ENCODE measurements around the gene MBTPS1.

MBTPS1 gene

GRCh38 chr16:84098939-84099338 is 17.8 kb downstream of the MBTPS1 start:
- DNase-seq (ENCODE audit: low spot score), result no peak

GRCh38 chr16:84096447-84097005 is 20.2 kb downstream of the MBTPS1 start:
- DNase-seq (ENCODE audit: low spot score), result no peak

DNA sequence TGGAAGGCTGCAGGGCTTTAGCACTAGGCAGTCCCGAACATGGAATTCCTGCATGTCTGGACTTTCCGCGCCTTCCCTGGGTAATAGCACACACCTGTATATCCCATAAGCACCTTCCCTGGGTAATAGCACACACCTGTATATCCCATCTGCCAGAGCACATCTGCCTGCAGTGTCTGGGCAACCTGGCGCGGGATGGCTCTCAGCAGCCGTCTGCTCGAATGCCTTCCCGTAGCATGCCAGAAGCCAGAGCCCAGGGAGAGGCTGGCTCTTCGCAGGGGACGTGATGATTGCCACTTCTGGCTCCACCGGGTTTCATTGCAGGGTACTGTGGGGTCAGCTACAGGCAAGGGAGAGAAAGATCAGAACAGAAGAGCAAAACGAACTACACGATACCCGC is 21.3 kb downstream of the MBTPS1 start:
- no peak for DNase-seq (ENCODE audit: low spot score)

DNA sequence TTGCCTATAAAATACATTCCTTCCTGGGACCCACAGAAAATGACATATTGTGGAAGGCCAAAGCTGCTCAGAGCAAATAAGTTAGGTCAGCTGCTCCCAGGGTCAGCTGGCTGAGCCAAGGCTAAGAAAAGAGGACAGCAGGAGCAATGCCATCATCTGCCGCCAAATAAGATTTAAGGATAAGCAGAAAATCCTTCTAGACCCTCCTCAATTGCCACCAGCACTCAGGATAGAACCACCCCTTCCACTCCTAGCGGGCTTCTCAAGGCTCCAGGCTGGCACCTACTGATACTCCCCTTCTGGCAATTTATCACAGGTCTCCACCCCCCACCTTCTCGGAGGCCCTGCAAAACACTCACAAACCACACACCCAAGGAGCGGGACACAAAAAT is 22.9 kb downstream of the MBTPS1 start:
- DNase-seq (ENCODE audit: low spot score), result no peak

GRCh38 chr16:84093120-84093878 is 23.4 kb downstream of the MBTPS1 start:
- no peak for DNase-seq (ENCODE audit: low spot score)

- no peak for DNase-seq (ENCODE audit: low spot score)
Measured at GRCh38 chr16:84091460-84091859, 25.3 kb downstream of the MBTPS1 start.

DNA sequence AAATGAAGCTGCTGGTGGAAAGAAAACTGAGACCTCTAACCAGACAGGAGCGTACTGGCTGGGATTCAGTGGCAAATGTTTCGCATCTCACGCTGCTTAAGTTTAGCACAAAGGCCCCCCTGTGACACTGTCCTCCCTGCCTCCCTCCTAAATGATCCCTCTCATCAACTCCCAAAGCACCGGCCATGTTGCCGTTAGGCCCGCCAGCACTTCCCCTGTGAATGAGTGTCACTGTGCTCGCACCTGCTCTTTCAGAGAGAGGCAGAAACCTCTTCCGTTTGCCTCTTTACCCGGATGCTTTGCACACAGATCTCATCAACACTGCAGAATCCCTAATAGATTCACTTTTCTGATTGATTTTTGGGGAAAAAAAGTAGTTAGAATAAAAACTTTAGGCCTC is 26.5 kb downstream of the MBTPS1 start:
- DNase-seq (ENCODE audit: low spot score), result no peak

DNA sequence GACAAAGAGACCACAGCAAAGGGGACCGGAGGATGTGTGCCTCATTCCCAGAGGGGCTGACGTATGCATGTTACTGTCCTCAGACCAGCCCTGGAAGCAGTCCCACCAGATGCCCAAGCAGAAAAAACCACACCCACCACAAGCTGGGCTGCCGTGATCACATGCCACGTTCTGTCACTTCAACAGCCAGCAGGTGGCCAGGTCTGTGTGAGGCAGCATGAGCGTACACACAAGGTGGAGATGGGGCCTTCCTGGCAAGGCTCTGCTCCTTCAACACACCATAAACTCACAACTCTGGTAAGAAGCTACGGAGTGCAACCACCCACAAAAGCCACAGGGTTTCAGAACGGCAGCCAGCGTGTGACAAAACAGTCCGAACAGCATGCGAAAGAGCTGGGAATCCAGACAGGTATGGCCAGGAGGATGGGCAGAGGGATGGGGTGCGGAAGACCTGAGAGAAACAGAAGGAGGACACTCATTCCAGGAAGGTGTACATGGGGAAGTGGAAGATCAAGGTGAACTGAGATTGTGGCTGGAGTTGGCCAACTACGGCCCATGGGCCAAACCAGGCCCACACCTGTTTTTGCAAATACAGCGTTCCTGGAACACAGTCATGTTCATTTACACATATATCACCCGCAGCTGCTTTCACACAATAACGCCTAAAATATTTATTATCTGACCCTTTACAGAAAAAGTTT is 27.9 kb downstream of the MBTPS1 start:
- DNase-seq (ENCODE audit: low spot score), result no peak

DNA sequence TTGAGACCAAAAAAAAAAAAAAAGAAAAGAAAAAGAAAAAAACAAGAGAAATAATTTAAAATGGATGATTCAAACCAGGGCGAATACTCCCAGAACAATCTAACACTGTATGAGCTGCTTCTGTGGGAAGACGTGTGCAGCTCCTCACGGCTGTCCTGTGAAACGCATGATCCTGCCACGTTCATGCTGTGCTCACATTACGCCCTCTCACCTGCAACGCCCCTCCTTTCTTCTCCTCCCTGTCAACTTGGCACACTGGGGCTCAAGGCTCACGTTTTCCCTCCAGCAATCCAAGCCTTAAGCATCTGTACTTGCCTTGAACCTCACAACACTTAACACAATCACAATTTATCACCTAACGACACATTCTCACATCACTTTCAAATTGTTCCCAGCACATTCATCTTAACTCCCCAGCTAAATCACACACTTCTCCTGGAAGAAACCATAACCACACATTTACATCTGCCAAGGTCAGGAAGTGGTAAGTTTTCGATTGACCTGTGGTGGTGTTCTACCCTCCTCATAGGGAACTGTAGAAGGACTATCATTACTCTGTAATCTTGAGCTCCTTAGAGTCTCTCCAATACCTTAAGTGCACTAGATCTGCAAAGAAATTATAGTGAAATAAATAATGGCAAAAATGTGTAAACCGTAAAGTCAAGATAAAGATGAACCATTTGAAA is 29.1 kb downstream of the MBTPS1 start:
- no peak for DNase-seq (ENCODE audit: low spot score)

DNA sequence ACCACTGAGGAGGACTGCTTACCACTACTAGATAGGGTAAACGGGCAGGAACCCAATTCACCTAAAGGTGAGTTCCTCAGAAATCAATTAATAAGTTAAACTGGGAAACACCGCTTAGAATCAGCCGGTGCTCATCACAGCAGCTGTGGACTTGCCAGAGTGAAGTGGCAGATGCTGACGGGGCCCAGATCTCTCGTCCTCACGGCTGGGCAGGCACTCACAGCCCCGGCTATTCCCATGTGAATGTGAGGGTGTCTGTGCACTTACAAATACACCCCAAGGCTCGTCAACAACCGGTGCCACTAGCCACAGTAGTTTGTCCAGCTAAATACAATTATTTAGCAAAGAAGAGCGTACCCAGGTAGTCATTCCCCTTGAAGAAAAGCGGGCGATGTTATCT is 29.7 kb downstream of the MBTPS1 start:
- no peak for DNase-seq (ENCODE audit: low spot score)

DNA sequence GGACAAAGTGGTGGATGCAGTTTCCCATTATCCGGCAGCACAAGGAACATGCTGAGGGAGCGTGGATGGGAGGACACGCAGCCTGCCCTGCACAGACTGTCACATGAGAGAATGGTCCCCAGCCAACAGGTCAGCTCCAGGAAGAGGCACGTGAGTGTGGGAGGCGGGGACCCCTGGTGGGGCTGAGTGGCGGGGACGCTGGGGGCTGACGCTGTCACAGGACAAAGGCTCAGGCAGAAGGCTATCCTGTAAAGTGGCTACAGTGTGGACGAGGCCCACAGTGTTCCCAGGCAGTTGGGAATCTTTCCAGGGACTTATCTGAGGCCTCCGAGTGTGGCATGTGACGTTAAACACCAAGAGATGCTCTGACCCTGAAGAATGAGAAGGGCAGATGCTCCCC is 30.4 kb downstream of the MBTPS1 start:
- no peak for DNase-seq (ENCODE audit: low spot score)

DNA sequence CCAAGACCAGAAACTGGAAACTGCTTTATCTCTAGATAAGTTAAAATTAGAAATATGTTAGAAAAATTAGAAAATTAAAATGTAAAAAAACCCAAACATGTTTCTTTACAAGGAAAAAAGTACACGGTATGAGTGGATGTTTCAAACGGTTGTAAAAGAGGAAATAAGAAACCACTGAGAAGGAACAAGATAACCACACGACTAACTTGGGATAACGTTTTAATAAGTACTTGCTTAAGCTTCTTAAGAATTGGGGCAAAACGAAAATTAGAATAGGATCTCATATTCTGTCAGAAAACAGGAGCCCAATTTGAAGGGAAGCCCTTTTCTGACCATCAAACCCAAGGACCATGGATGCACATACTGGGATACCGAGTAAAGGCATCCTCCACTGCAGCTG is 31.0 kb downstream of the MBTPS1 start:
- no peak for DNase-seq (ENCODE audit: low spot score)

DNA sequence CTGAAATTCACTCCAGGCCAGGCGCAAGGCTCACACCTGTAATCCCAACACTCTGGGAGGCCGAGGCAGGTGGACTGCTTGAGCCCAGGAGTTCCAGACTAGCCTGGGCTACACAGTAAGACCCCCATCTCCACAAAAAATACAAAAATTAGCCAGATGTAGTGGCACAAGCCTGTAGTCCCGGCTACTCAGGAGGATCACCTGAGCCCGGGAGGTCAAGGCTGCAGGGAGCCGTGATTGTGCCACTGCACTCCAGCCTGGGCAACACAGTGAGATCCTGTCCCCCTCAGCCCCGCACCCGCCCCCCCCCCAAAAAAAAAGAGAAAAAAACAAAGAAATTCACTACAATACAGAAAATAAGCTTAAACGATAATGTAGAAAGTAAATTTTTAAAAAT is 31.5 kb downstream of the MBTPS1 start:
- no peak for DNase-seq (ENCODE audit: low spot score)

DNA sequence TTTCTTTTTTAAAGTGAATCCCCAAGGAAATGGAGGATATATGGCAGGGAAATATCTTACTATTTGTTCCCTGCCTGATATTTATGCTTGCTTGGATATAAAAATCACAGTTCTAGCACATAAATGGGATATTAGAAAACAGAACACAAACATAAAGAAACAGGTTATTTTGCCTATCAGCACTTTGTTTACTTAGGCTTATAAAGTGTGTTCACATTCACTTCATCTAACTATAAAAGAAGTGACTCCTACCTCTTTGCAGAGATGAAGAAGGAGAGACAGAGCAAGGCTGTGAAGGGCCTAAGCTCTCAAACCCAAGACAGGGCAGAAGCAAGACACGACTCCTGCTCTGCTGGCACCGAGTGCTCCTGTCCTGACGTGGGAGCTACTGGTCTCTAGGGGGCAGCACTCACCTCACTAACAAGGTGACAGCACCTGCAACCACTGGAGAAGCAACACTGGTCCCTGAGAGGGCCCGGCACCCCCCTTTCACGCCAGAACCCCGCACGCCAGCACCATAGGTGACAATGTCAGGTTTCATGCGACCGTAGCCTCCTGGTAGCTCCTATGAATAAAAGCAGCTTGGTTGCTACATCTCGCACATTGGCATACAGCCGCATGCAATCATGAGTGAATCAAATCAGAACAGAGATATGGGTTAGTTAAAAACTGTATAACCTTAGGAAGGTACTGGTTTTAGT is 32.0 kb downstream of the MBTPS1 start:
- DNase-seq (ENCODE audit: low spot score), result peak; percentile 66

- DNase-seq (ENCODE audit: low spot score), result no peak
Measured at GRCh38 chr16:84082835-84083569, 33.7 kb downstream of the MBTPS1 start.

DNA sequence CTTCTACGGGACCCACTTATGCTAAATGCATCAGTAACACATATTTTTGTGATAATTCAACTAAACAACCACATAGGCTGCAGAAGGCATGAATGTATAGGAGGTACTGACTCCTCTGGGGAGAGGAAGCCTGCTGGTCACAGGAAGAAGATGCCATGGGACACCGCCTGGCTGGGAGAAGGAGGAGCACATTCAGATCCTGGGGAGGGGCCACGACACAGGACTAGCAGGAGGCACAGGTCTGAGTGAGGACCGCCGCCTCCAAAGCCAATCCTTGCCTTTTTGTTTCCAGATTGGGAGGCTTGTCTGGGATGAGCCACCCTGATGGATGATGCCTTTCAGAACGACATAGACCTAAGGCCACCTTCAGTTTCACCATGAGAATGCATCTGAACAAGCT is 34.6 kb downstream of the MBTPS1 start:
- DNase-seq (ENCODE audit: low spot score), result no peak

DNA sequence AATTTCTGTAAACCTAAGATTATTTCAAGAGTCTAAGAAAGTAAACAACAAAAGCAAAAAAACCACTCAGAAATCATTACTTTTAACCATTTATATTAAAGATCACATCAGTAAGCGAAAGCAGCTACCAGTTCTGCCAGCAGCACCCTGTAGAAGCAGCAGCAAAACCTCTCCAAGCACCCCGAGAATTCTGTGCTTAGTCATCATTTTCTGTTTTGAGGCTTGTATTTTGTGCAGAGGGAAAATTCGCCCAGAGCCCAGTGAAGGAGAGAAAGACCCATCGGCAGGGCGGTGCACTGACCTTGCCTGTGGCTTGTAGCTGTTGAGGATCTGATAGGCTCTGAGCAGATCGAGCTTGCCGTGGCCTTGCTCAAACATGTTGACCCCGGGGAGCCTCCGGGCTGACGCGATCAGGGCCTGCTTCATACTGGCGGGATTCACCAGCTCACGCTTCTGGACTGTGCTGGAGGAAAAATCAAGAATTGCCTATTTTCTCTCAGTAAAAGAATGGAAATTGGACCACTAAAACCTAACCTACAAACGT is 35.2 kb downstream of the MBTPS1 start:
- DNase-seq (ENCODE audit: low spot score), result no peak

- no peak for DNase-seq (ENCODE audit: low spot score)
Measured at GRCh38 chr16:84080813-84081212, 35.9 kb downstream of the MBTPS1 start.

- DNase-seq (ENCODE audit: low spot score), result no peak
Measured at GRCh38 chr16:84080378-84080777, 36.4 kb downstream of the MBTPS1 start.

GRCh38 chr16:84079664-84080063 is 37.1 kb downstream of the MBTPS1 start:
- DNase-seq (ENCODE audit: low spot score), result no peak

- no peak for DNase-seq (ENCODE audit: low spot score)
Measured at GRCh38 chr16:84075376-84075775, 41.4 kb downstream of the MBTPS1 start.

Data from RKO (cell line).